KMS-11 (cell line): Measurements from ENCODE around the gene RIPOR3.
"Not testable (repeated sequence)": the region's sequence is repeated elsewhere in the genome, so short reads cannot be mapped to it uniquely, and the experiment has no call there.

Experiments
- H2AFZ ChIP-seq: fragments of 200-600 bp; sonication (generic); 2 replicates; pipeline ENCODE4 v1.6.1; 2016; ENCODE audit warnings: antibody characterized with exemption, mixed run types, low read depth
- H3K27ac ChIP-seq: fragments of 200-600 bp; sonication (generic); 2 replicates; pipeline ENCODE4 v1.6.1; 2016; ENCODE audit warnings: mild to moderate bottlenecking, mixed run types
- H3K27me3 ChIP-seq: fragments of 200-600 bp; sonication (generic); 2 replicates; pipeline ENCODE4 v1.6.1; 2017; ENCODE audit warnings: mild to moderate bottlenecking, low read depth, mixed run types, moderate library complexity; ENCODE audit not compliant: insufficient read depth
- H3K36me3 ChIP-seq: fragments of 200-600 bp; sonication (generic); 2 replicates; pipeline ENCODE4 v1.6.1; 2017; ENCODE audit warnings: mild to moderate bottlenecking, mixed run types; ENCODE audit not compliant: insufficient read depth
- H3K4me1 ChIP-seq: fragments of 200-600 bp; sonication (generic); 2 replicates; pipeline ENCODE4 v1.6.1; 2016; ENCODE audit warnings: mild to moderate bottlenecking, low read depth, mixed run types; ENCODE audit not compliant: poor library complexity, severe bottlenecking
- H3K4me2 ChIP-seq: fragments of 200-600 bp; sonication (generic); 2 replicates; pipeline ENCODE4 v1.7.0; 2016; ENCODE audit warnings: mild to moderate bottlenecking, mixed run types
- H3K4me3 ChIP-seq: fragments of 200-600 bp; sonication (generic); IDR thresholded peaks from 2 replicates; pipeline ENCODE4 v1.6.1; 2017; ENCODE audit warnings: low read depth, low read length, mixed read lengths; ENCODE audit not compliant: insufficient read depth
- H3K79me2 ChIP-seq: fragments of 200-600 bp; sonication (generic); 2 replicates; pipeline ENCODE4 v1.6.1; 2016; ENCODE audit warnings: low read depth, mixed run types; ENCODE audit not compliant: insufficient read depth
- H3K9ac ChIP-seq: fragments of 200-600 bp; sonication (generic); 2 replicates; pipeline ENCODE4 v1.6.1; 2016; ENCODE audit warnings: mild to moderate bottlenecking, mixed run types
- H4K20me1 ChIP-seq: fragments of 200-600 bp; sonication (generic); 2 replicates; pipeline ENCODE4 v1.6.1; 2016; ENCODE audit warnings: mild to moderate bottlenecking, mixed run types; ENCODE audit not compliant: insufficient read depth
- TF ChIP-seq, protein P1 (sequence below): fragments of 200-600 bp; sonication (generic); conservative IDR thresholded peaks from 2 replicates; pipeline ENCODE4 v1.6.1; 2017; ENCODE audit warnings: low read depth, mild to moderate bottlenecking, antibody characterized with exemption, low read length, moderate library complexity, mixed read lengths

Gene RIPOR3

DNA sequence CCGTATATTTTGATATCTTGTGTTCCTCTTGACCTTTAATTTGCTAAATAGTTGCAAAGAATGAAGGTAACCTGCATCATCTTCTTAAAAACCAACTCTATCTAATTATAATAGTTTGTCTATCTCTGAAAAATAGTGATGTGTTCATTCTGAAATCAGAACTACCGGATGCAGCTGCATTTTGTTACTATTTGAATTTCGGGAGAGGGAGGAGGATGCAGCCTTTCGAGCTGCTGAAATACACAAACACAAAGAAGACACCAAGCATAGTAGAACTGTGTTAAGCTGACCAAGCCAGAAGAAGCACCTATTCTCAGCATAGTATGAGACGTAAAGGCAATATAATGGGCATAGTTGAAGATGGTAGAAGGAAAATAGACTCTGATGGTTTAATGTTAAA is 148.0 kb downstream of the RIPOR3 start:
- TF ChIP-seq, protein P1, sequence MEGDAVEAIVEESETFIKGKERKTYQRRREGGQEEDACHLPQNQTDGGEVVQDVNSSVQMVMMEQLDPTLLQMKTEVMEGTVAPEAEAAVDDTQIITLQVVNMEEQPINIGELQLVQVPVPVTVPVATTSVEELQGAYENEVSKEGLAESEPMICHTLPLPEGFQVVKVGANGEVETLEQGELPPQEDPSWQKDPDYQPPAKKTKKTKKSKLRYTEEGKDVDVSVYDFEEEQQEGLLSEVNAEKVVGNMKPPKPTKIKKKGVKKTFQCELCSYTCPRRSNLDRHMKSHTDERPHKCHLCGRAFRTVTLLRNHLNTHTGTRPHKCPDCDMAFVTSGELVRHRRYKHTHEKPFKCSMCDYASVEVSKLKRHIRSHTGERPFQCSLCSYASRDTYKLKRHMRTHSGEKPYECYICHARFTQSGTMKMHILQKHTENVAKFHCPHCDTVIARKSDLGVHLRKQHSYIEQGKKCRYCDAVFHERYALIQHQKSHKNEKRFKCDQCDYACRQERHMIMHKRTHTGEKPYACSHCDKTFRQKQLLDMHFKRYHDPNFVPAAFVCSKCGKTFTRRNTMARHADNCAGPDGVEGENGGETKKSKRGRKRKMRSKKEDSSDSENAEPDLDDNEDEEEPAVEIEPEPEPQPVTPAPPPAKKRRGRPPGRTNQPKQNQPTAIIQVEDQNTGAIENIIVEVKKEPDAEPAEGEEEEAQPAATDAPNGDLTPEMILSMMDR, result no peak
- Histone ChIP-seq H4K20me1 (no peaks in the 10 kb centered on the region), H3K4me2 (no peak overlapping the region), H3K36me3 (no peaks in the 10 kb centered on the region), H3K27ac (no peak overlapping the region), H3K79me2 (peaks cover 7% of the 10 kb centered on the region; the same call in 1 of the 2 replicates), H3K4me1 (peaks cover 6% of the 10 kb centered on the region), H2AFZ (no peak overlapping the region), H3K27me3 (no peaks in the 10 kb centered on the region), H3K4me3 (no peak overlapping the region), H3K9ac (no peak overlapping the region)

GRCh38 chr20:50541606-50542041 is 149.7 kb downstream of the RIPOR3 start:
- Histone ChIP-seq H3K79me2 (peaks cover 10% of the 10 kb centered on the region; the same call in 1 of the 2 replicates), H3K27ac (no peak overlapping the region), H3K4me3 (no peak overlapping the region), H3K9ac (no peak overlapping the region), H3K4me1 (peaks cover 4% of the 10 kb centered on the region), H2AFZ (no peak overlapping the region), H3K36me3 (no peaks in the 10 kb centered on the region), H3K4me2 (no peak overlapping the region), H3K27me3 (no peaks in the 10 kb centered on the region), H4K20me1 (no peaks in the 10 kb centered on the region)
- TF ChIP-seq, protein P1, result no peak

GRCh38 chr20:50540620-50541605 is 150.4 kb downstream of the RIPOR3 start:
- H3K27ac ChIP-seq, result no peak overlapping the region
- TF ChIP-seq, protein P1, result no peak
- peaks cover 10% of the 10 kb centered on the region; the same call in 1 of the 2 replicates for H3K79me2 ChIP-seq
- H4K20me1 ChIP-seq, result no peaks in the 10 kb centered on the region
- H3K9ac ChIP-seq, result no peak overlapping the region
- H3K27me3 ChIP-seq, result no peaks in the 10 kb centered on the region
- H2AFZ ChIP-seq, result no peak overlapping the region
- H3K4me1 ChIP-seq, result no peaks in the 10 kb centered on the region
- no peak overlapping the region for H3K4me2 ChIP-seq
- H3K36me3 ChIP-seq, result no peaks in the 10 kb centered on the region
- H3K4me3 ChIP-seq, result no peak overlapping the region

GRCh38 chr20:50539798-50540197 is 151.5 kb downstream of the RIPOR3 start:
- not testable (repeated sequence) for H3K27ac ChIP-seq, H3K4me3 ChIP-seq, H3K36me3 ChIP-seq, H3K27me3 ChIP-seq, H4K20me1 ChIP-seq, H3K4me2 ChIP-seq, H2AFZ ChIP-seq, H3K4me1 ChIP-seq, H3K9ac ChIP-seq
- peaks cover 10% of the 10 kb centered on the region; the same call in 1 of the 2 replicates for H3K79me2 ChIP-seq

DNA sequence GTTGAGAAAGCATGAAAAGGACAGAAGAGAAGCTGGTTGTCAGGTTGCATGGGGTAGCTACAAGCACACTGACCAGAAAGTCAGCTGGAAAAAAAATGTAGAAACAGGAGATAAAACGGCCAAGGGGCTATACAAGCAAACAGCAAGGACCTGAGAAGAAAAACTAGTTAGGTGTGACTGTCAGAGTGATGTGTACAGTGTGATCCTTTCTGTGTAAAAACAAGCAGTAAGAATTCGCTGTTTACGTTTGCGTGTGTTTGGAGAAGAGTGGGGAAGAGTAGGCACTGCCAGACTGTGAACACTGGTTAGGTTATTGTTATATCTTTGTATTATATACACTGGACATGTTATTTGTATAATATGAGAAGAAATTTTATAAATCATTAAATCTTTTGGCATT is 153.1 kb downstream of the RIPOR3 start:
- no peak overlapping the region for H3K27ac ChIP-seq

More for the DNA sequence above, 153.1 kb downstream of the RIPOR3 start:
- Histone ChIP-seq H3K27me3 (no peaks in the 10 kb centered on the region), H3K4me3 (no peak overlapping the region), H2AFZ (no peak overlapping the region), H3K4me2 (no peak overlapping the region), H4K20me1 (no peaks in the 10 kb centered on the region), H3K36me3 (no peaks in the 10 kb centered on the region), H3K79me2 (peaks cover 20% of the 10 kb centered on the region; the same call in 1 of the 2 replicates), H3K9ac (no peak overlapping the region), H3K4me1 (no peaks in the 10 kb centered on the region)
- TF ChIP-seq, protein P1, result no peak
